Measurements from ENCODE around the gene PRR5.

The PRR5 gene

DNA sequence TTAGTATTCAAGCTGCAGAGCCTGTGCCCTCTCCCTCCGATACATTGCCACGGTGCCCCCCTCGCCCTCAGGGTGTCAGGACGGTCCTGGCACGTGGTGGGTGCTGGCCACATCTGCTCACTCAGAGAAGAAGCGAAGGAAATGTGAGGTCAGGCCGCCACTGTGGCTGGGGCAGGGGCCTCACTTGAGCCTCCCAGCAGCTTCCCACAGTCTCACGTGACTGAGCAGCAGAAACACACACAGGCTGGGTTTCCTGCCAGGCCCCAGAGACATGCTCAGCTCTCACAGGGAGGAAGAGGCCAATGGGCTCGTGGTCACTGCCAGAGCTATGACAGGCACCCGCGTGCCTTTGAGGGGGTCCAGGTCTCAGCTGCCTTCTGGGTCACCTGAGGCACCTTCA lies 37.9 kb upstream of the PRR5 start:
- peak overlapping the region; percentile 41 to 70 for H3K27ac ChIP-seq (ENCODE audit: low read depth in 2 of 2, low read length in 2 of 2)
- no peak overlapping the region for H3K4me3 ChIP-seq (ENCODE audit: low read length in 2 of 2)
- H3K36me3 ChIP-seq (ENCODE audit: control insufficient read depth in 2 of 2, insufficient read depth in 2 of 2, low read length in 2 of 2): no peaks in the 10 kb centered on the region
- H3K27me3 ChIP-seq (ENCODE audit: control insufficient read depth in 2 of 2, insufficient read depth in 2 of 2, low read length in 2 of 2): peaks cover 9 to 12% of the 10 kb centered on the region in 2 donors
- peaks cover 6 to 9% of the 10 kb centered on the region in 2 donors for H3K4me1 ChIP-seq (ENCODE audit: control insufficient read depth in 2 of 2, insufficient read depth in 2 of 2, low read length in 2 of 2)
- H3K9me3 ChIP-seq (ENCODE audit: control insufficient read depth in 2 of 2, low read length in 2 of 2): no peaks in the 10 kb centered on the region
- H3K9ac ChIP-seq (ENCODE audit: low read depth in 1 of 2, low read length in 2 of 2): no peak overlapping the region

DNA sequence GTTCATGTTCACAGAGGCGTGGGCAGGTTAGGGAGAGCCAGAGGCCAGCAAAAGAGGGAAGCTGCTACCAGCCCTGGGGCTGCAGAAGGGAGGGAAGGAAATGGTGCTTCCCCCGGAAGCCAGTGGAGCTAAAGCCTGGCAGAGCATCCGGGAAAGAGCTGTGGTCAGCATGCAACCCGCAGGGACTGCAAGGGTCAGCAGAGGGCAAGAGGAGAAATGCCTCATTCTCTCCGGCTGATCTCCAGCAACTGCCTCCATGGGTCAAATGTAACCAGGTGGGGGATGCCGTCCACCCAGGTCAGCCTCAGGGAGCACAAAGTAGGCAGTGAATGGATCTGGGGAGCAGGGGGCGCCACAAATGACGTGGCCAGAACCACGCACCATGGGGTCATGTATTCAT lies 36.9 kb upstream of the PRR5 start:
- peaks cover 17 to 21% of the 10 kb centered on the region in 2 donors for H3K27me3 ChIP-seq (ENCODE audit: control insufficient read depth in 2 of 2, insufficient read depth in 2 of 2, low read length in 2 of 2)
- H3K36me3 ChIP-seq (ENCODE audit: control insufficient read depth in 2 of 2, insufficient read depth in 2 of 2, low read length in 2 of 2): no peaks in the 10 kb centered on the region
- H3K9me3 ChIP-seq (ENCODE audit: control insufficient read depth in 2 of 2, low read length in 2 of 2): no peaks in the 10 kb centered on the region
- H3K4me3 ChIP-seq (ENCODE audit: low read length in 2 of 2): no peak overlapping the region
- H3K4me1 ChIP-seq (ENCODE audit: control insufficient read depth in 2 of 2, insufficient read depth in 2 of 2, low read length in 2 of 2): peaks cover 10 to 12% of the 10 kb centered on the region in 2 donors
- H3K27ac ChIP-seq (ENCODE audit: low read depth in 2 of 2, low read length in 2 of 2): no peak overlapping the region
- H3K9ac ChIP-seq (ENCODE audit: low read depth in 1 of 2, low read length in 2 of 2): peak overlapping the region in 1 of 2 donors; percentile 10

DNA sequence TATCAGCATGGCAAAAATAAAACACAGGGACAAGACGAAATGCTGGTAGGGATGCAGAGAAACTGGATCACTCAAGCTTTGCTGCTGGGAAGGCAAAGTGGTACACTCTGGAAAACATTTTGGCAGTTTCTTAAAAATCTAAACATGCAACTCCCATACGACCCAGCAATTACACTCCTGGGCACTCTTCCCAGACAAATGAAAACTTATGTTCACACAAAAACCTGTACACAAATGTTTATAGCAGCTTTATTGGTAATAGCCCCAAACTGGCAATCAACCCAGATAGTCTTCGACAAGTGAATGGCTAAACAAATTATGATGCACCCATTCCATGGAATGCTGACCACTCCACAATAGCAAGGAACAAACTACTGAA lies 35.8 kb upstream of the PRR5 start:
- Histone ChIP-seq H3K27ac (ENCODE audit: low read depth in 2 of 2, low read length in 2 of 2) (no peak overlapping the region), H3K4me1 (ENCODE audit: control insufficient read depth in 2 of 2, insufficient read depth in 2 of 2, low read length in 2 of 2) (peaks cover 10 to 12% of the 10 kb centered on the region in 2 donors), H3K9me3 (ENCODE audit: control insufficient read depth in 2 of 2, low read length in 2 of 2) (no peaks in the 10 kb centered on the region), H3K27me3 (ENCODE audit: control insufficient read depth in 2 of 2, insufficient read depth in 2 of 2, low read length in 2 of 2) (peaks cover 17 to 28% of the 10 kb centered on the region in 2 donors), H3K36me3 (ENCODE audit: control insufficient read depth in 2 of 2, insufficient read depth in 2 of 2, low read length in 2 of 2) (no peaks in the 10 kb centered on the region), H3K9ac (ENCODE audit: low read depth in 1 of 2, low read length in 2 of 2) (no peak overlapping the region), H3K4me3 (ENCODE audit: low read length in 2 of 2) (no peak overlapping the region)

DNA sequence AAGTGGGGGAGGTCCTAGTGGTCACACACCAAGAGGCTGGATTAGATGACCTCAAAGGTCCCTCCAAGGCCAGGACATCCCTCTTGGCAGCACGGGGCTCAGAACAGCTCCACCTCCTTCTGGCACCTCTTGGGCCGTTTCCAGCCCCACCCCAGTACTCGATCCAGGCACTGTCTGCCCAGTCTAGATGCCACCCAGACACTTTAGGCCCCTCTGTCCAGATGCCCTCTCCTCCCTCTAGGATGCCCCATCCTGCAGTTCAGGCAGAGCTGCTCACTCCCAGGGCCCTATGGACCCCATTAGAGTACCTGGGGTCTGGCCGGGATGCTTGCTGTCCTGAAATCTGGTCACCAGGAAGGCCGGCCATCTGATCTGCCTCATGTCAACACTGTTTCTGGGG lies 34.7 kb upstream of the PRR5 start:
- Histone ChIP-seq H3K27ac (ENCODE audit: low read depth in 2 of 2, low read length in 2 of 2) (peak overlapping the region in 1 of 2 donors; percentile 78), H3K9ac (ENCODE audit: low read depth in 1 of 2, low read length in 2 of 2) (peak overlapping the region in 1 of 2 donors; percentile 35), H3K4me1 (ENCODE audit: control insufficient read depth in 2 of 2, insufficient read depth in 2 of 2, low read length in 2 of 2) (peaks cover 10 to 12% of the 10 kb centered on the region in 2 donors), H3K36me3 (ENCODE audit: control insufficient read depth in 2 of 2, insufficient read depth in 2 of 2, low read length in 2 of 2) (no peaks in the 10 kb centered on the region), H3K27me3 (ENCODE audit: control insufficient read depth in 2 of 2, insufficient read depth in 2 of 2, low read length in 2 of 2) (peaks cover 13 to 34% of the 10 kb centered on the region in 2 donors), H3K4me3 (ENCODE audit: low read length in 2 of 2) (no peak overlapping the region), H3K9me3 (ENCODE audit: control insufficient read depth in 2 of 2, low read length in 2 of 2) (no peaks in the 10 kb centered on the region)

- Histone ChIP-seq H3K9me3 (ENCODE audit: control insufficient read depth in 2 of 2, low read length in 2 of 2) (no peaks in the 10 kb centered on the region), H3K27ac (ENCODE audit: low read depth in 2 of 2, low read length in 2 of 2) (peak overlapping the region; percentile 70 to 78), H3K4me3 (ENCODE audit: low read length in 2 of 2) (peak overlapping the region; percentile 4 to 50), H3K4me1 (ENCODE audit: control insufficient read depth in 2 of 2, insufficient read depth in 2 of 2, low read length in 2 of 2) (peaks cover 10 to 12% of the 10 kb centered on the region in 2 donors), H3K9ac (ENCODE audit: low read depth in 1 of 2, low read length in 2 of 2) (peak overlapping the region in 1 of 2 donors; percentile 35), H3K27me3 (ENCODE audit: control insufficient read depth in 2 of 2, insufficient read depth in 2 of 2, low read length in 2 of 2) (peaks cover 13 to 36% of the 10 kb centered on the region in 2 donors), H3K36me3 (ENCODE audit: control insufficient read depth in 2 of 2, insufficient read depth in 2 of 2, low read length in 2 of 2) (no peaks in the 10 kb centered on the region)
These were observed 34.2 kb upstream of the PRR5 start for GRCh38 chr22:44667829-44668189.

DNA sequence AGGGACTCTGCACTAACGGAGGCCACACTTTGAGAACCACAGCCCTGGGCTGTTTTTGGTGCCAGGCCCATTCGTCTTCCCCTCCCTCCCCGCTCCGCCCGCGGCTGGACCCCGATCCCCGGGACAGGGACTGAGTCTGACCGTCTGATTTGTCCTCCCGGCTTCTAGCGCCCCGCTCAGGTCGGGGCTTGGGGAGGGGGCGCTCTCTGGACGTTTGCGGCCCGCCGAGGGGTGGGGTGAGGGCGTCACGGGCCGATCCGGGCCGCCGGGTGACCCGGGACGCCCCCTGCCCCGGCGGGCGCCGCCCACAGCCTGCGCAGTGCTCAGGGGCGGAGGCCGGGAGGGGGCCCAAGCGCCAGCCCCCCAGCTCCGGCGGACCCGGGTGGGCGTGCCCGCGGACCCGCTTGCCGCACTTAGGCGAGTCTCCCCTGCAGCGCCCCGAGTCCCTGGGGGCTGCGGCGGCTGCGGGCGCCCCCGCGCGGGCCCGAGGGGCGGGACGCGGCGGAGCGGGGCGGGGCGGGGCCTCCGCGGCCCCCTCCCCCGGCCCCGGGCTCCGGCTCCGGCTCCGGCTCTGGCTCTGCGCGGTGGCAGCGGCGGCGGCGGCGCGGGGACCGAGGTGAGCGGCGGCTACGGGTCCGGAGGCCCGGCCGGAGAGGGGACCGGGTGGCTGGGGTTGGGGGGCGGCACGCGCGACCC lies 33.7 kb upstream of the PRR5 start:
- peaks cover 10 to 12% of the 10 kb centered on the region in 2 donors for H3K4me1 ChIP-seq (ENCODE audit: control insufficient read depth in 2 of 2, insufficient read depth in 2 of 2, low read length in 2 of 2)
- no peaks in the 10 kb centered on the region for H3K36me3 ChIP-seq (ENCODE audit: control insufficient read depth in 2 of 2, insufficient read depth in 2 of 2, low read length in 2 of 2)
- peaks cover 14 to 37% of the 10 kb centered on the region in 2 donors for H3K27me3 ChIP-seq (ENCODE audit: control insufficient read depth in 2 of 2, insufficient read depth in 2 of 2, low read length in 2 of 2)
- H3K4me3 ChIP-seq (ENCODE audit: low read length in 2 of 2): peak overlapping the region; percentile 50 to 61
- peak overlapping the region; percentile 70 to 78 for H3K27ac ChIP-seq (ENCODE audit: low read depth in 2 of 2, low read length in 2 of 2)
- no peaks in the 10 kb centered on the region for H3K9me3 ChIP-seq (ENCODE audit: control insufficient read depth in 2 of 2, low read length in 2 of 2)
- H3K9ac ChIP-seq (ENCODE audit: low read depth in 1 of 2, low read length in 2 of 2): peak overlapping the region in 1 of 2 donors; percentile 35

DNA sequence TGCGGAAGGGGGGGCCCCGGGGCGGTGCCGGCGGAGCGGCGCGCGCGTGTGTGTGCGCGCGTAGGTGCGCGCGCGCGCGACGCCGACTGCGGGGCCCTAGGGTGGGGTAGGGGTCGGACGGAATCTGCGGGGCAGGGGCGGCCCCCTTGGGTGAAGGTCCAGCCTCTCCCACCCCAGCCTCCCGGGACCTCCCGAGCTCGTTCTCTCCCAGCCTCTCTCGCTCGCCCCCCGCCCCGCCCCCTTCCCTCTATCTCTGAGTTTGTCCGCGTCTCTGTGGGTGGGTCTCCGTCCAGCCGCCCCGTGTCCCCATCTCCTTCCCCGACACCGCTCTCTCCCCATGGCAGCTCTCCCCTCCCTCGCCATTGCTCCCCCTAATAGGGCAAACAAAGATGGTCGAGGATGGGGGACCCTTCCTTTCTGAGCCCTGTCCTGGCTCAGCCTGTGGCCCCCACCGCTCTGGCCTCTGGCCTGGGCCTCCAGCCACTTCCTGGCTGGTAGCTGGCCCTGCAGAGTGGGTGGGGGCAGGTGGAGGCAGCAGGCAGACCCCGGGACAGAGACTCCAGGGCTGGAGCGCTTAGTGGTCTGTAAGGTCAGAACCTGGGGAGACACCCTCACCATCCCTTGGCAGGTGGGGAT lies 33.0 kb upstream of the PRR5 start:
- no peaks in the 10 kb centered on the region for H3K36me3 ChIP-seq (ENCODE audit: control insufficient read depth in 2 of 2, insufficient read depth in 2 of 2, low read length in 2 of 2)
- peak overlapping the region; percentile 61 to 64 for H3K4me3 ChIP-seq (ENCODE audit: low read length in 2 of 2)
- no peak overlapping the region for H3K27ac ChIP-seq (ENCODE audit: low read depth in 2 of 2, low read length in 2 of 2)
- H3K9ac ChIP-seq (ENCODE audit: low read depth in 1 of 2, low read length in 2 of 2): peak overlapping the region; percentile 12 to 52
- H3K9me3 ChIP-seq (ENCODE audit: control insufficient read depth in 2 of 2, low read length in 2 of 2): no peaks in the 10 kb centered on the region
- peaks cover 10 to 12% of the 10 kb centered on the region in 2 donors for H3K4me1 ChIP-seq (ENCODE audit: control insufficient read depth in 2 of 2, insufficient read depth in 2 of 2, low read length in 2 of 2)
- peaks cover 16 to 37% of the 10 kb centered on the region in 2 donors for H3K27me3 ChIP-seq (ENCODE audit: control insufficient read depth in 2 of 2, insufficient read depth in 2 of 2, low read length in 2 of 2)

DNA sequence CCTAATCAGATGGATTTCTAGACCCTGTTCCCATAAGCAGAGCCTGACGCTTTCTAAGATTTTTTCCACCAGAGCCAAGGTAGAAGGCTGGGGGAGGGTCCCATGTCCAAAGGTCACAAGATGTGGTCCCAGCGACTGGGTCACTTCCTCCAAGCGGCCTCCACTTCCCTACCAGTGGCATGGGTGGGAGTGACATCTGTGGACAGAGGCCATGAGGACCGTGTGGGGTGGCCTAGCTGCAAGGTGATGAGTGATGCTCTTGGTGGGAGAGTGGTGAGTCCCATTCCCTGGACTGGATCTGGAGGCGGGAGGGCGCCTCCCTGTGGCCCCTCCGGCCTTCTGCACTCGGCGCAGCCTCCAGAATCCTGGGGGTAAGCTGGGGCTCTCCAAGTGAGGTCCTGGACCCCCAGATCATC lies 32.4 kb upstream of the PRR5 start:
- H3K9me3 ChIP-seq (ENCODE audit: control insufficient read depth in 2 of 2, low read length in 2 of 2): no peaks in the 10 kb centered on the region
- H3K4me3 ChIP-seq (ENCODE audit: low read length in 2 of 2): peak overlapping the region; percentile 61 to 64
- H3K4me1 ChIP-seq (ENCODE audit: control insufficient read depth in 2 of 2, insufficient read depth in 2 of 2, low read length in 2 of 2): peaks cover 8 to 9% of the 10 kb centered on the region in 2 donors
- no peak overlapping the region for H3K27ac ChIP-seq (ENCODE audit: low read depth in 2 of 2, low read length in 2 of 2)
- H3K9ac ChIP-seq (ENCODE audit: low read depth in 1 of 2, low read length in 2 of 2): peak overlapping the region in 1 of 2 donors; percentile 52
- H3K27me3 ChIP-seq (ENCODE audit: control insufficient read depth in 2 of 2, insufficient read depth in 2 of 2, low read length in 2 of 2): peaks cover 16 to 37% of the 10 kb centered on the region in 2 donors
- H3K36me3 ChIP-seq (ENCODE audit: control insufficient read depth in 2 of 2, insufficient read depth in 2 of 2, low read length in 2 of 2): no peaks in the 10 kb centered on the region

DNA sequence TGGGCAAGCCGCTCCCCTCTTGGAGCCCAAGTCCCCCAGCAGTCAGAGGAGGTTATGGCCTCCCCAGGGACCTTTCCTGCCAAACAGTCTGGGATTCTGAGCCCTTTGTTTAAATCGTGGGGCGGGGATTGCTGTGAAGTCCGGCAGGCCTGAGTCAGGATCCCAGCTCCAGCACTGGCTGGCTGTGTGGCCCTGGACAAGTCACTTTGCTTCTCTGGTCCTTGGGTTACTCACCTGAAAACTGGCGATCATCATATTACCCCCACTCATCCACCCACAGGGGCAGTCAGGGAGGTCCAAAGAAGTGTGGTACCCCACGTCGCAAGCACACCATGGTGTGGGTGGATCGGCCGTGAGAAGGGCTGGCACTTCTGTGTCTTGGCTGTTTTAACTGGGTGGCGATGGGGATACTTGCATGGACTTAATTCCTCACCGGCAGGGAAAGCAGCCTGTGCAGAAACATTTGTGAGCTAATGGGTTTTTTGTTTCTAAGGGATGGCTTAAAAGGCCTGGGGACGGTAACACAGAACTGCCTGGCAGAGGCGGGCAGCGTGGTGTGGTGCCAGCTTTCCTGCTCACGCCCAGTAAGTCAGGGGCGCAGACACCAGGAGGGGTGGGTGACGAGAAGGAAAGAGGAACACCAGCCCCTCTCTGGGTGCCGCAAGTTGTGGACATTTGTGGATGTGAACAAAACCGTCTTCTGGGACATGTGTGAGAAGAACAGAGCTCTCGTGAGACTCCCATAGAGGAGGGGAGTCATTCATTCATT lies 31.6 kb upstream of the PRR5 start:
- Histone ChIP-seq H3K9me3 (ENCODE audit: control insufficient read depth in 2 of 2, low read length in 2 of 2) (no peaks in the 10 kb centered on the region), H3K4me1 (ENCODE audit: control insufficient read depth in 2 of 2, insufficient read depth in 2 of 2, low read length in 2 of 2) (peaks cover 7 to 9% of the 10 kb centered on the region in 2 donors), H3K36me3 (ENCODE audit: control insufficient read depth in 2 of 2, insufficient read depth in 2 of 2, low read length in 2 of 2) (no peaks in the 10 kb centered on the region), H3K4me3 (ENCODE audit: low read length in 2 of 2) (no peak overlapping the region), H3K27ac (ENCODE audit: low read depth in 2 of 2, low read length in 2 of 2) (no peak overlapping the region), H3K9ac (ENCODE audit: low read depth in 1 of 2, low read length in 2 of 2) (no peak overlapping the region), H3K27me3 (ENCODE audit: control insufficient read depth in 2 of 2, insufficient read depth in 2 of 2, low read length in 2 of 2) (peaks cover 16 to 37% of the 10 kb centered on the region in 2 donors)

DNA sequence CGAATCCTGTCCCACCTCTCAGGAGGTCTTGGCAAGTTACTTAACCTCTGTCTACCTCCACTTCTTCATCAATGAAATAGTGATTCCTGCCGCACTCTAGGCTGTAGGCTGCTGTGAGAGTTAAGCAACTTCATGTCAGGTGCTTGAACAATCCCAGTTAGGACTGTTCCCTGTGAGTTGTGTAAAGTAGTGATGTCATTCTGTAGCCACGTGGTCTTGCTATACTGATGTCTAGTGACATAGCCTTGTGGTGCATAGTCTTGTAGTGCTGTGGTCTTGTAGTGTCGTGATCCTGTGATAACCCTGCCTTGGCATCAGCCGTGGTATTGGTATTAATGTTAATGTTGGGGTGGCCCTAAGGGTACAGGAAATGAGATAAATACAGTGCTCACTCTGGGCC lies 30.3 kb upstream of the PRR5 start:
- no peak overlapping the region for H3K27ac ChIP-seq (ENCODE audit: low read depth in 2 of 2, low read length in 2 of 2)
- no peak overlapping the region for H3K4me3 ChIP-seq (ENCODE audit: low read length in 2 of 2)
- no peaks in the 10 kb centered on the region for H3K36me3 ChIP-seq (ENCODE audit: control insufficient read depth in 2 of 2, insufficient read depth in 2 of 2, low read length in 2 of 2)
- no peaks in the 10 kb centered on the region for H3K9me3 ChIP-seq (ENCODE audit: control insufficient read depth in 2 of 2, low read length in 2 of 2)
- H3K27me3 ChIP-seq (ENCODE audit: control insufficient read depth in 2 of 2, insufficient read depth in 2 of 2, low read length in 2 of 2): peaks cover 12 to 37% of the 10 kb centered on the region in 2 donors
- H3K9ac ChIP-seq (ENCODE audit: low read depth in 1 of 2, low read length in 2 of 2): no peak overlapping the region
- peaks cover 9 to 11% of the 10 kb centered on the region in 2 donors for H3K4me1 ChIP-seq (ENCODE audit: control insufficient read depth in 2 of 2, insufficient read depth in 2 of 2, low read length in 2 of 2)

Data from mucosa of rectum (tissue), 2 donors.